Stomach (tissue), 9 donors: ENCODE results near the gene AUTS2. TPM values are rescaled to one million over a fixed set of nuclear protein-coding genes. Genes with fewer than 3 reads are reported as not detected.

Source experiments
- DNase-seq, 2 donors: peaks; one replicate each; pipeline versions ENCODE4 v3.0.0 to v3.0.0-alpha.2; 2013 to 2019
- H3K27ac ChIP-seq, 5 donors: fragments of 200-600 bp in 4 of 5; sonication (generic) in 4 of 5; one replicate each; pipeline ENCODE4 v1.5.1; 2013 to 2019; ENCODE audit warnings: mild to moderate bottlenecking in 1 of 5, moderate library complexity in 1 of 5
- H3K27me3 ChIP-seq, 3 donors: fragments of 200-600 bp; sonication (generic); one replicate each; pipeline ENCODE4 v1.5.1; 2017 to 2019; ENCODE audit warnings: mixed run types in 1 of 3
- H3K36me3 ChIP-seq, 4 donors: fragments of 200-600 bp; sonication (generic); 1 replicate in 3 of 4; 2 replicates in 1 of 4; pipeline ENCODE4 v1.5.1; 2016 to 2019
- H3K4me1 ChIP-seq, 4 donors: fragments of 200-600 bp; sonication (generic); one replicate each; pipeline ENCODE4 v1.5.1; 2016 to 2019
- H3K4me3 ChIP-seq, 4 donors: fragments of 200-600 bp; sonication (generic) in 3 of 4; one replicate each; pipeline ENCODE4 v1.5.1; 2016 to 2019; ENCODE audit warnings: mild to moderate bottlenecking in 1 of 4
- H3K9me3 ChIP-seq, 4 donors: fragments of 200-600 bp; sonication (generic); one replicate each; pipeline ENCODE4 v1.5.1; 2016 to 2019
- CTCF ChIP-seq, 7 experiments: fragments of 450-650 bp in 4 of 7; fragments of 200-600 bp in 3 of 7; sonication (generic) in 3 of 7; IDR thresholded peaks; one replicate each; pipeline ENCODE4 v1.5.1; 2016 to 2019; ENCODE audit warnings: antibody characterized with exemption in 7 of 7, control low read depth in 2 of 7, mild to moderate bottlenecking in 1 of 7
- EP300 ChIP-seq: sonication (generic); formaldehyde crosslinking; IDR thresholded peaks from one replicate; pipeline ENCODE4 v1.6.1; 2017; ENCODE audit warnings: antibody characterized with exemption
- POLR2A ChIP-seq, 4 donors: fragments of 450-650 bp; IDR thresholded peaks; one replicate each; pipeline ENCODE4 v1.6.1; 2016; ENCODE audit warnings: antibody characterized with exemption in 4 of 4, control low read depth in 2 of 4, mild to moderate bottlenecking in 1 of 4, moderate library complexity in 1 of 4
- POLR2AphosphoS5 ChIP-seq, 3 donors: sonication (generic); formaldehyde crosslinking; IDR thresholded peaks; one replicate each; pipeline ENCODE4 v1.6.1; 2016; ENCODE audit warnings: antibody characterized with exemption in 3 of 3
- WGBS, 5 donors: extraction: QIAGEN DNeasy Blood & Tissue Kit in 3 of 5; methylation state at CpG; one replicate each; pipeline versions ENCODE4 v1.1.5 to v1.1.7; 2013 to 2018; 5-methylcytosine and 5-hydroxymethylcytosine counted together
- intact Hi-C: fragments of 100-400 bp; cut with DNase I; formaldehyde crosslinking; loops from one replicate; pipeline ENCODE4 v1.15.1; 2023; ENCODE audit warnings: low total_unique reads
- polyA plus RNA-seq, 3 donors: library from polyadenylated mRNA; stranded (reverse); fragments of 200-250 nt; gene quantifications; one replicate each; pipeline ENCODE4 v1.2.3, GENCODE V29; 2013
- total RNA-seq, 5 donors: library from RNA; depleted of rRNA; stranded (reverse); fragments of >200 nt; gene quantifications; one replicate each; pipeline versions ENCODE4 v1.1.0 to v1.2.3, GENCODE V29; 2014 to 2016
- donor health status: healthy with polysubstance abuse.
- donor health status: Bipolar disorder and iron deficiency.
- donor health status: healthy.

The AUTS2 gene
- total and polyA plus RNA-seq, 8 donors: 3.8 to 90.3 (median 38.1) TPM

- Histone ChIP-seq H3K4me3 (no peak overlapping the region), H3K4me1 (peaks cover 0 to 3% (median 0%) of the 10 kb centered on the region in 4 donors), H3K36me3 (no peaks in the 10 kb centered on the region), H3K27me3 (no peaks in the 10 kb centered on the region), H3K27ac (no peak overlapping the region), H3K9me3 (no peaks in the 10 kb centered on the region)
- 60 to 70% (median 61%) methylated on average over 2 of the region's 2 CpGs for WGBS, 5 donors
- intact Hi-C loops: no loop called here
- DNase-seq: peak in 1 of 2 donors; percentile 78
- TF ChIP-seq POLR2AphosphoS5 (IDR thresholded peaks at IDR 0.05) (no peak), EP300 (no peak), POLR2A (IDR thresholded peaks at IDR 0.05) (no peak), CTCF (IDR thresholded peaks at IDR 0.05) (peak in 4 of 7 experiments; percentile 26 to 40 (median 29))
Measured at GRCh38 chr7:69932034-69932628, 333.9 kb downstream of the AUTS2 start.

GRCh38 chr7:69934144-69934903, 336.0 kb downstream of the AUTS2 start:
- TF ChIP-seq EP300 (no peak), CTCF (IDR thresholded peaks at IDR 0.05) (no peak), POLR2A (IDR thresholded peaks at IDR 0.05) (no peak), POLR2AphosphoS5 (IDR thresholded peaks at IDR 0.05) (no peak)
- WGBS, 5 donors: 46 to 68% (median 54%) methylated on average over 5 of the region's 5 CpGs
- Histone ChIP-seq H3K4me1 (peaks cover 0 to 3% (median 0%) of the 10 kb centered on the region in 4 donors), H3K36me3 (no peaks in the 10 kb centered on the region), H3K27ac (no peak overlapping the region), H3K4me3 (no peak overlapping the region), H3K27me3 (no peaks in the 10 kb centered on the region), H3K9me3 (no peaks in the 10 kb centered on the region)
- DNase-seq: peak in 1 of 2 donors; percentile 80
- intact Hi-C loops: no loop called here

GRCh38 chr7:69935107-69935506, 336.8 kb downstream of the AUTS2 start:
- no peak for DNase-seq
- no peak for TF ChIP-seq POLR2AphosphoS5 (IDR thresholded peaks at IDR 0.05)
- no peak for TF ChIP-seq CTCF (IDR thresholded peaks at IDR 0.05)
- no peak for TF ChIP-seq EP300
- TF ChIP-seq POLR2A (IDR thresholded peaks at IDR 0.05): no peak
- no peak overlapping the region for H3K27ac ChIP-seq
- H3K4me3 ChIP-seq: no peak overlapping the region
- intact Hi-C loops: no loop called here
- H3K4me1 ChIP-seq: peaks cover 0 to 3% (median 0%) of the 10 kb centered on the region in 4 donors
- H3K9me3 ChIP-seq: no peaks in the 10 kb centered on the region
- H3K27me3 ChIP-seq: no peaks in the 10 kb centered on the region
- WGBS, 5 donors: 64 to 80% (median 71%) methylated on average over 2 of the region's 2 CpGs
- no peaks in the 10 kb centered on the region for H3K36me3 ChIP-seq

GRCh38 chr7:69937097-69937496, 338.8 kb downstream of the AUTS2 start:
- TF ChIP-seq POLR2AphosphoS5 (IDR thresholded peaks at IDR 0.05): no peak
- TF ChIP-seq POLR2A (IDR thresholded peaks at IDR 0.05): no peak
- TF ChIP-seq CTCF (IDR thresholded peaks at IDR 0.05): no peak
- TF ChIP-seq EP300: no peak
- intact Hi-C loops: no loop called here
- no peaks in the 10 kb centered on the region for H3K27me3 ChIP-seq
- no peak for DNase-seq
- no peak overlapping the region for H3K4me3 ChIP-seq
- H3K9me3 ChIP-seq: no peaks in the 10 kb centered on the region
- peaks cover 0 to 10% (median 0%) of the 10 kb centered on the region in 4 donors for H3K4me1 ChIP-seq
- no peak overlapping the region for H3K27ac ChIP-seq
- 54 to 81% (median 64%) methylated on average over 4 of the region's 4 CpGs for WGBS, 5 donors
- no peaks in the 10 kb centered on the region for H3K36me3 ChIP-seq
